GM12878 (cell line): ENCODE data around the gene UBTF. TPM values are rescaled to one million over a fixed set of nuclear protein-coding genes. Genes with fewer than 3 reads are reported as not detected.

Experiments used
- ATF7 ChIP-seq: fragments of 450-650 bp; IDR thresholded peaks from 2 replicates; pipeline ENCODE4 v1.6.1; 2016; ENCODE audit warnings: low read depth, mild to moderate bottlenecking
- BCL3 ChIP-seq: IDR thresholded peaks from 2 replicates; pipeline ENCODE4 v1.6.1; 2011; ENCODE audit warnings: borderline replicate concordance, low read depth, mild to moderate bottlenecking, moderate library complexity, low read length; ENCODE audit not compliant: insufficient read depth, poor library complexity, severe bottlenecking
- ELK1 ChIP-seq: IDR thresholded peaks from 2 replicates; pipeline ENCODE4 v1.6.1; 2012; ENCODE audit warnings: low read depth, low read length, improper control_type of control experiment
- EP300 ChIP-seq, 2 experiments: fragments of 150-350 bp in 1 of 2; IDR thresholded peaks; 2 replicates each; pipeline ENCODE4 v1.6.1; 2011 to 2012; ENCODE audit warnings: low read depth in 2 of 2, low read length in 2 of 2, borderline replicate concordance in 1 of 2, improper control_type of control experiment in 1 of 2, inconsistent platforms in 1 of 2; ENCODE audit not compliant: control insufficient read depth in 1 of 2
- IKZF1 ChIP-seq: fragments of 450-650 bp; conservative IDR thresholded peaks from 2 replicates; pipeline ENCODE4 v1.6.1; 2017; ENCODE audit warnings: antibody characterized with exemption, mild to moderate bottlenecking
- JUND ChIP-seq: IDR thresholded peaks from 2 replicates; pipeline ENCODE4 v1.6.1; 2012; ENCODE audit warnings: low read depth, mild to moderate bottlenecking, low read length, improper control_type of control experiment, moderate library complexity
- LARP7 ChIP-seq: fragments of 450-650 bp; IDR thresholded peaks from 2 replicates; pipeline ENCODE4 v1.6.1; 2017; ENCODE audit warnings: mild to moderate bottlenecking
- MYC ChIP-seq: IDR thresholded peaks from 2 replicates; pipeline ENCODE4 v1.6.1; 2011; ENCODE audit warnings: mild to moderate bottlenecking, low read length, moderate library complexity, inconsistent platforms; ENCODE audit not compliant: insufficient read depth, insufficient replicate concordance, insufficient read length, severe bottlenecking
- NFXL1 ChIP-seq: fragments of 450-650 bp; IDR thresholded peaks from 2 replicates; pipeline ENCODE4 v1.6.1; 2017; ENCODE audit warnings: antibody characterized with exemption, mild to moderate bottlenecking, borderline replicate concordance
- PAX5 ChIP-seq: IDR thresholded peaks from 2 replicates; pipeline ENCODE4 v1.6.1; 2011; ENCODE audit warnings: low read depth, low read length, borderline replicate concordance
- RAD51 ChIP-seq: fragments of 450-650 bp; IDR thresholded peaks from 2 replicates; pipeline ENCODE4 v1.6.1; 2016; ENCODE audit warnings: moderate library complexity, mild to moderate bottlenecking, inconsistent platforms
- TCF7 ChIP-seq: IDR thresholded peaks from 2 replicates; pipeline ENCODE4 v1.6.1; 2014; ENCODE audit warnings: antibody characterized with exemption, borderline replicate concordance
- YY1 ChIP-seq: IDR thresholded peaks from 2 replicates; pipeline ENCODE4 v1.6.1; 2011; ENCODE audit warnings: low read depth, mild to moderate bottlenecking, low read length
- ZBTB11 ChIP-seq: fragments of 450-650 bp; formaldehyde crosslinking; IDR thresholded peaks from 2 replicates; pipeline ENCODE4 v1.5.0; 2022; ENCODE audit warnings: mild to moderate bottlenecking, missing genetic modification characterization
- ZBTB33 ChIP-seq: fragments of 450-650 bp; IDR thresholded peaks from 2 replicates; pipeline ENCODE4 v1.6.1; 2017; ENCODE audit warnings: mild to moderate bottlenecking
- polyA plus RNA-seq, 11 experiments: library from polyadenylated mRNA; depleted of rRNA in 4 of 11; unstranded in 6 of 11; stranded (reverse) in 5 of 11; fragments of >200 nt; fragmentation: Nextera tagmentation in 4 of 11; fragmentation: Illumina TruSeq in 1 of 11; extraction: Ambion mirVana in 4 of 11; extraction: Trizol in 1 of 11; gene quantifications; 1 replicate in 1 of 11; 2 replicates in 10 of 11; pipeline versions ENCODE4 v1.2.1 to v1.2.3, GENCODE V29; 2011 to 2016; ENCODE audit warnings: inconsistent platforms in 2 of 11, missing spikeins in 2 of 11, low read depth in 1 of 11
- total RNA-seq, 4 experiments: library from RNA; depleted of rRNA in 3 of 4; stranded (reverse); fragments of >200 nt in 3 of 4; fragmentation: Illumina TruSeq in 1 of 4; extraction: Trizol in 1 of 4; gene quantifications; 2 replicates each; pipeline versions ENCODE4 v1.2.1 to v1.2.3, GENCODE V29; 2013 to 2021
- TF ChIP-seq, protein P1 (sequence below): fragments of 450-650 bp; IDR thresholded peaks from 2 replicates; pipeline ENCODE4 v1.6.1; 2014; ENCODE audit warnings: mild to moderate bottlenecking

Gene UBTF
- total and polyA plus RNA-seq, 10 of the 15 experiments (the other 5 are each of a cell fraction or from before 2014, with no cell fraction given): 2.2 to 124 (median 79.6) TPM

- no peak for TF ChIP-seq MYC
- TF ChIP-seq PAX5: no peak
- no peak for TF ChIP-seq EP300 (IDR thresholded peaks at IDR 0.05; ENCODE audit: borderline replicate concordance in 1 of 2, control insufficient read depth in 1 of 2, low read depth in 2 of 2, low read length in 2 of 2)
- no peak for TF ChIP-seq ZBTB33
- no peak for TF ChIP-seq TCF7
- TF ChIP-seq NFXL1: no peak
- no peak for TF ChIP-seq ELK1
- TF ChIP-seq YY1: peak; percentile 1; the same call in 1 of the 2 replicates
- TF ChIP-seq, protein P1, sequence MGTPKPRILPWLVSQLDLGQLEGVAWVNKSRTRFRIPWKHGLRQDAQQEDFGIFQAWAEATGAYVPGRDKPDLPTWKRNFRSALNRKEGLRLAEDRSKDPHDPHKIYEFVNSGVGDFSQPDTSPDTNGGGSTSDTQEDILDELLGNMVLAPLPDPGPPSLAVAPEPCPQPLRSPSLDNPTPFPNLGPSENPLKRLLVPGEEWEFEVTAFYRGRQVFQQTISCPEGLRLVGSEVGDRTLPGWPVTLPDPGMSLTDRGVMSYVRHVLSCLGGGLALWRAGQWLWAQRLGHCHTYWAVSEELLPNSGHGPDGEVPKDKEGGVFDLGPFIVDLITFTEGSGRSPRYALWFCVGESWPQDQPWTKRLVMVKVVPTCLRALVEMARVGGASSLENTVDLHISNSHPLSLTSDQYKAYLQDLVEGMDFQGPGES: no peak
- 0 out of 2 replicates have a peak, but pooled peaks have one; percentile 22 for TF ChIP-seq ZBTB11 (CRISPR knock-in tag)
- no peak for TF ChIP-seq JUND
- peak; percentile 35; the same call in 1 of the 2 replicates for TF ChIP-seq LARP7
- no peak for TF ChIP-seq BCL3
- no peak for TF ChIP-seq RAD51
- TF ChIP-seq IKZF1: 0 out of 2 replicates have a peak, but pooled peaks have one; percentile 11
- no peak for TF ChIP-seq ATF7
Measured at GRCh38 chr17:44198721-44199552, 20.5 kb downstream of the UBTF start (continued).
